ENCODE data around the gene SMIM20. TPM values are rescaled to one million over a fixed set of nuclear protein-coding genes. Genes with fewer than 3 reads are reported as not detected.

The SMIM20 gene
- total and polyA plus RNA-seq, 9 donors, result 25.4 to 46.9 (median 28.7) TPM

GRCh38 chr4:25943312-25943711, 29.3 kb downstream of the SMIM20 start:
- Histone ChIP-seq H3K27ac (no peak overlapping the region), H3K4me3 (no peak overlapping the region), H3K36me3 (no peaks in the 10 kb centered on the region), H3K4me1 (ENCODE audit: insufficient read depth) (peaks cover 4% of the 10 kb centered on the region), H3K9me3 (no peaks in the 10 kb centered on the region), H3K27me3 (no peaks in the 10 kb centered on the region)
- DNase-seq, result no peak
- intact Hi-C loops (cut with DNase I), result no loop called here
- TF ChIP-seq, protein P1, sequence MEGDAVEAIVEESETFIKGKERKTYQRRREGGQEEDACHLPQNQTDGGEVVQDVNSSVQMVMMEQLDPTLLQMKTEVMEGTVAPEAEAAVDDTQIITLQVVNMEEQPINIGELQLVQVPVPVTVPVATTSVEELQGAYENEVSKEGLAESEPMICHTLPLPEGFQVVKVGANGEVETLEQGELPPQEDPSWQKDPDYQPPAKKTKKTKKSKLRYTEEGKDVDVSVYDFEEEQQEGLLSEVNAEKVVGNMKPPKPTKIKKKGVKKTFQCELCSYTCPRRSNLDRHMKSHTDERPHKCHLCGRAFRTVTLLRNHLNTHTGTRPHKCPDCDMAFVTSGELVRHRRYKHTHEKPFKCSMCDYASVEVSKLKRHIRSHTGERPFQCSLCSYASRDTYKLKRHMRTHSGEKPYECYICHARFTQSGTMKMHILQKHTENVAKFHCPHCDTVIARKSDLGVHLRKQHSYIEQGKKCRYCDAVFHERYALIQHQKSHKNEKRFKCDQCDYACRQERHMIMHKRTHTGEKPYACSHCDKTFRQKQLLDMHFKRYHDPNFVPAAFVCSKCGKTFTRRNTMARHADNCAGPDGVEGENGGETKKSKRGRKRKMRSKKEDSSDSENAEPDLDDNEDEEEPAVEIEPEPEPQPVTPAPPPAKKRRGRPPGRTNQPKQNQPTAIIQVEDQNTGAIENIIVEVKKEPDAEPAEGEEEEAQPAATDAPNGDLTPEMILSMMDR (IDR thresholded peaks at IDR 0.05), result no peak
- TF ChIP-seq EP300 (IDR thresholded peaks at IDR 0.05), result no peak
- no peak for TF ChIP-seq POLR2A (IDR thresholded peaks at IDR 0.05)

GRCh38 chr4:25943805-25944204, 29.8 kb downstream of the SMIM20 start:
- DNase-seq, result no peak
- Histone ChIP-seq H3K9me3 (no peaks in the 10 kb centered on the region), H3K27ac (no peak overlapping the region), H3K27me3 (no peaks in the 10 kb centered on the region), H3K4me1 (ENCODE audit: insufficient read depth) (peaks cover 2% of the 10 kb centered on the region), H3K36me3 (no peaks in the 10 kb centered on the region), H3K4me3 (no peak overlapping the region)
- TF ChIP-seq, protein P1 (IDR thresholded peaks at IDR 0.05), result no peak
- intact Hi-C loops (cut with DNase I), result no loop called here

- Histone ChIP-seq H3K4me3 (no peak overlapping the region), H3K36me3 (no peaks in the 10 kb centered on the region), H3K4me1 (ENCODE audit: insufficient read depth) (no peaks in the 10 kb centered on the region), H3K27me3 (no peaks in the 10 kb centered on the region), H3K27ac (no peak overlapping the region), H3K9me3 (no peaks in the 10 kb centered on the region)
- 97 to 100% (median 100%) methylated on average over 1 of the region's 1 CpG for WGBS, 3 donors
- intact Hi-C loops (cut with DNase I), result no loop called here
- no peak for DNase-seq
- TF ChIP-seq, protein P1 (IDR thresholded peaks at IDR 0.05), result no peak
- TF ChIP-seq EP300 (IDR thresholded peaks at IDR 0.05), result no peak
- no peak for TF ChIP-seq POLR2A (IDR thresholded peaks at IDR 0.05)
Measured at GRCh38 chr4:25948051-25948450, 34.0 kb downstream of the SMIM20 start.

DNA sequence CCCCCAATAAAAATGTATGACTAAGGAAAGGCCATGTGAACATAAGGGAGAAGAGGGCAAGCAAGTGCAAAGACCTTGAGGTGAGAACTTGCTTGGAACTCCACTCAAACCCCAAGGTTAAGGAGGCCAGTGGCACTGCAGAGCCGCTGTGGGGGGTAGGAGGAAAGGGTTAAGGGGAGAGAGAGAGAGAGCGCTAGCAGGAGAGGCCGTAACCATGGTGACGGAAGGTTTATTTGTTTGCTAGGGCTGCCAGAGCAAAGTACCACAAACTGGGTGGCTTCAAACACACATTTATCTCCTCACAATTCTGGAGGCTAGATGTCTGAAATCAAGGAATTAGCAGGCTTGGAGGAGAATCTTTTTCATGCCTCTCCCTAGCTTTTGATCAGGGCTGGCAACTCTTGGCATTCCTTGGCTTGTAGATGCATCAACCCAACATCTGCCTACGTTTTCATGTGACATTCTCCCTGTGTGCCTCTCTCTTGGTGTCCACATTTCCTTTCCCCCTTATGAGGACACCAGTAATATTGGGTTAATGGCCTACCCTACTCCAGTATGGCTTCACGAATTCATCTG, 35.2 kb downstream of the SMIM20 start:
- H3K27me3 ChIP-seq, result no peaks in the 10 kb centered on the region
- TF ChIP-seq EP300 (IDR thresholded peaks at IDR 0.05) (no peak), POLR2A (IDR thresholded peaks at IDR 0.05) (no peak)
- TF ChIP-seq, protein P1 (IDR thresholded peaks at IDR 0.05), result no peak
- H3K27ac ChIP-seq, result no peak overlapping the region
- H3K36me3 ChIP-seq, result no peaks in the 10 kb centered on the region
- DNase-seq, result no peak
- no peak overlapping the region for H3K4me3 ChIP-seq
- no peaks in the 10 kb centered on the region for H3K4me1 ChIP-seq (ENCODE audit: insufficient read depth)
- WGBS, 3 donors, result 76 to 80% (median 78%) methylated on average over 6 of the region's 6 CpGs
- intact Hi-C loops (cut with DNase I), result no loop called here
- H3K9me3 ChIP-seq, result no peaks in the 10 kb centered on the region

Data from ovary (tissue), 9 donors.